Keratinocyte (primary cell): Measurements from ENCODE around the gene RHBDD1. TPM values are rescaled to one million over a fixed set of nuclear protein-coding genes. Genes with fewer than 3 reads are reported as not detected.

Source experiments
- DNase-seq: peaks from one replicate; pipeline ENCODE4 v3.0.0-alpha.2; 2011; ENCODE audit warnings: low read depth, missing footprints, low spot score
- FAIRE-seq: peaks from 2 replicates; lab custom pipeline; 2011; peaks lifted over from hg19 to GRCh38; lab: Jason Lieb, UNC
- H2AFZ ChIP-seq: 2 replicates; pipeline ENCODE4 v1.6.0; 2012; ENCODE audit warnings: low read length, control low read depth, inconsistent platforms; ENCODE audit not compliant: control insufficient read depth
- H3K27ac ChIP-seq: 2 replicates; pipeline ENCODE4 v1.5.1; 2011; ENCODE audit warnings: low read length; ENCODE audit not compliant: control insufficient read depth, insufficient read depth
- H3K27me3 ChIP-seq: 3 replicates; pipeline ENCODE4 v1.6.0; 2011; ENCODE audit warnings: low read length; ENCODE audit not compliant: control insufficient read depth, insufficient read depth; ENCODE audit errors: extremely low read depth
- H3K36me3 ChIP-seq, 2 experiments: 2 replicates in 1 of 2; 3 replicates in 1 of 2; pipeline ENCODE4 v1.5.1; 2011; ENCODE audit warnings: low read length in 2 of 2, mild to moderate bottlenecking in 1 of 2; ENCODE audit not compliant: control insufficient read depth in 2 of 2, insufficient read depth in 2 of 2; ENCODE audit errors: extremely low read depth in 1 of 2
- H3K4me1 ChIP-seq: 3 replicates; pipeline ENCODE4 v1.5.1; 2011; ENCODE audit warnings: low read length; ENCODE audit not compliant: control insufficient read depth, insufficient read depth; ENCODE audit errors: extremely low read depth
- H3K4me2 ChIP-seq: 3 replicates; pipeline ENCODE4 v1.6.0; 2011; ENCODE audit warnings: low read depth, low read length; ENCODE audit not compliant: control insufficient read depth, insufficient read depth; ENCODE audit errors: extremely low read depth
- H3K4me3 ChIP-seq, 3 experiments: fragments of 200-600 bp in 1 of 3; sonication (generic) in 1 of 3; 2 replicates in 2 of 3; 3 replicates in 1 of 3; pipeline ENCODE4 v1.5.1; 2011 to 2016; ENCODE audit warnings: low read length in 3 of 3, mild to moderate bottlenecking in 3 of 3, control low read depth in 2 of 3, inconsistent platforms in 1 of 3, low read depth in 1 of 3, mixed read lengths in 1 of 3, mixed run types in 1 of 3, moderate library complexity in 1 of 3; ENCODE audit not compliant: control insufficient read depth in 2 of 3, insufficient read depth in 2 of 3; ENCODE audit errors: extremely low read depth in 1 of 3
- H3K79me2 ChIP-seq: 2 replicates; pipeline ENCODE4 v1.6.0; 2012; ENCODE audit warnings: low read length; ENCODE audit not compliant: control insufficient read depth, insufficient read depth
- H3K9ac ChIP-seq: 3 replicates; pipeline ENCODE4 v1.6.0; 2011; ENCODE audit warnings: low read length; ENCODE audit not compliant: control insufficient read depth, insufficient read depth; ENCODE audit errors: extremely low read depth
- H3K9me1 ChIP-seq: 3 replicates; pipeline ENCODE4 v1.6.0; 2011; ENCODE audit warnings: low read length; ENCODE audit not compliant: control insufficient read depth, insufficient read depth; ENCODE audit errors: extremely low read depth
- H3K9me3 ChIP-seq: 2 replicates; pipeline ENCODE4 v1.5.1; 2012; ENCODE audit warnings: low read depth, low read length; ENCODE audit not compliant: control insufficient read depth
- H4K20me1 ChIP-seq: 3 replicates; pipeline ENCODE4 v1.6.0; 2011; ENCODE audit warnings: low read length; ENCODE audit not compliant: control insufficient read depth, insufficient read depth; ENCODE audit errors: extremely low read depth
- EZH2 ChIP-seq: IDR thresholded peaks from one replicate; pipeline ENCODE4 v1.6.1; 2012; ENCODE audit warnings: inconsistent platforms, mild to moderate bottlenecking, low read length, moderate library complexity
- dilution Hi-C: fragments of 300-500 bp; cut with MboI; formaldehyde crosslinking; loops from one replicate; pipeline ENCODE4 v1.7.0; 2020; ENCODE audit warnings: low sequenced_read_pairs; ENCODE audit not compliant: extremely low pct_ligation_motif_present
- polyA plus RNA-seq, 5 experiments: library from polyadenylated mRNA; depleted of rRNA in 3 of 5; stranded (reverse) in 3 of 5; stranded (forward) in 1 of 5; unstranded in 1 of 5; fragments of >200 nt; gene quantifications; 1 replicate in 1 of 5; 2 replicates in 3 of 5; 3 replicates in 1 of 5; pipeline versions ENCODE4 v1.2.1 to v1.2.3, GENCODE V29; 2011 to 2012; ENCODE audit warnings: missing spikeins in 2 of 5, low read depth in 1 of 5, low replicate concordance in 1 of 5
- TF ChIP-seq, protein P1 (sequence below), 3 experiments: IDR thresholded peaks in 1 of 3; conservative IDR thresholded peaks in 1 of 3; optimal IDR thresholded peaks in 1 of 3; 2 replicates in 2 of 3; 3 replicates in 1 of 3; pipeline versions ENCODE3 to v1.5.1; 2011; ENCODE audit warnings: low read length in 3 of 3, mild to moderate bottlenecking in 3 of 3, moderate library complexity in 2 of 3, control low read depth in 1 of 3, inconsistent platforms in 1 of 3; ENCODE audit not compliant: insufficient read depth in 2 of 3; ENCODE audit errors: extremely low read depth in 1 of 3

RHBDD1 gene
- polyA plus RNA-seq, 1 donor (not counting 4 experiments of a cell fraction or from before 2014, with no cell fraction given): 27.8 TPM

- no peak for FAIRE-seq
- H3K4me1 ChIP-seq: peaks cover 40% of the 10 kb centered on the region
- dilution Hi-C loops: no loop called here
These were observed 44.3 kb upstream of the RHBDD1 start for GRCh38 chr2:226791487-226792081.

GRCh38 chr2:226792155-226792881, 43.5 kb upstream of the RHBDD1 start:
- no peaks in the 10 kb centered on the region for H3K9me1 ChIP-seq
- peak overlapping the region; percentile 95 for H3K27ac ChIP-seq
- DNase-seq: no peak
- peak; percentile 86 for FAIRE-seq
- dilution Hi-C loops: no loop called here
- peaks cover 12 to 18% of the 10 kb centered on the region in 2 experiments for H3K36me3 ChIP-seq
- H3K79me2 ChIP-seq: peaks cover 88% of the 10 kb centered on the region
- peak overlapping the region; percentile 100 for H3K4me2 ChIP-seq
- TF ChIP-seq, protein P1, sequence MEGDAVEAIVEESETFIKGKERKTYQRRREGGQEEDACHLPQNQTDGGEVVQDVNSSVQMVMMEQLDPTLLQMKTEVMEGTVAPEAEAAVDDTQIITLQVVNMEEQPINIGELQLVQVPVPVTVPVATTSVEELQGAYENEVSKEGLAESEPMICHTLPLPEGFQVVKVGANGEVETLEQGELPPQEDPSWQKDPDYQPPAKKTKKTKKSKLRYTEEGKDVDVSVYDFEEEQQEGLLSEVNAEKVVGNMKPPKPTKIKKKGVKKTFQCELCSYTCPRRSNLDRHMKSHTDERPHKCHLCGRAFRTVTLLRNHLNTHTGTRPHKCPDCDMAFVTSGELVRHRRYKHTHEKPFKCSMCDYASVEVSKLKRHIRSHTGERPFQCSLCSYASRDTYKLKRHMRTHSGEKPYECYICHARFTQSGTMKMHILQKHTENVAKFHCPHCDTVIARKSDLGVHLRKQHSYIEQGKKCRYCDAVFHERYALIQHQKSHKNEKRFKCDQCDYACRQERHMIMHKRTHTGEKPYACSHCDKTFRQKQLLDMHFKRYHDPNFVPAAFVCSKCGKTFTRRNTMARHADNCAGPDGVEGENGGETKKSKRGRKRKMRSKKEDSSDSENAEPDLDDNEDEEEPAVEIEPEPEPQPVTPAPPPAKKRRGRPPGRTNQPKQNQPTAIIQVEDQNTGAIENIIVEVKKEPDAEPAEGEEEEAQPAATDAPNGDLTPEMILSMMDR (optimal IDR thresholded peaks at IDR 0.05 in 1 of 3, IDR thresholded peaks at IDR 0.05 in 1 of 3, conservative IDR thresholded peaks at IDR 0.05 in 1 of 3; ENCODE audit: extremely low read depth in 1 of 3, insufficient read depth in 2 of 3, low read length in 3 of 3): no peak
- no peak for TF ChIP-seq EZH2
- H3K4me1 ChIP-seq: peaks cover 41% of the 10 kb centered on the region
- no peaks in the 10 kb centered on the region for H4K20me1 ChIP-seq
- H3K9ac ChIP-seq: peak overlapping the region; percentile 95
- no peaks in the 10 kb centered on the region for H3K27me3 ChIP-seq
- peak overlapping the region; percentile 51 to 82 (median 82) for H3K4me3 ChIP-seq
- H3K9me3 ChIP-seq: no peaks in the 10 kb centered on the region
- no peak overlapping the region for H2AFZ ChIP-seq

More at GRCh38 chr2:226791487-226792081, 44.3 kb upstream of the RHBDD1 start:
- no peak for DNase-seq
- H3K9ac ChIP-seq: peak overlapping the region; percentile 95
- no peaks in the 10 kb centered on the region for H3K9me3 ChIP-seq
- H3K27me3 ChIP-seq: no peaks in the 10 kb centered on the region
- H3K4me2 ChIP-seq: peak overlapping the region; percentile 100
- H3K4me3 ChIP-seq: peak overlapping the region; percentile 51 to 82 (median 82)
- peak overlapping the region; percentile 95 for H3K27ac ChIP-seq
- H3K9me1 ChIP-seq: no peaks in the 10 kb centered on the region
- H2AFZ ChIP-seq: peak overlapping the region; percentile 74
- peaks cover 85% of the 10 kb centered on the region for H3K79me2 ChIP-seq
- peaks cover 8 to 19% of the 10 kb centered on the region in 2 experiments for H3K36me3 ChIP-seq
- no peaks in the 10 kb centered on the region for H4K20me1 ChIP-seq
- TF ChIP-seq, protein P1 (optimal IDR thresholded peaks at IDR 0.05 in 1 of 3, IDR thresholded peaks at IDR 0.05 in 1 of 3, conservative IDR thresholded peaks at IDR 0.05 in 1 of 3; ENCODE audit: extremely low read depth in 1 of 3, insufficient read depth in 2 of 3, low read length in 3 of 3): peak in 1 of 3 experiments; percentile 27
- TF ChIP-seq EZH2: no peak
